K562 (cell line): ENCODE results near the gene KCNIP2. TPM values are rescaled to one million over a fixed set of nuclear protein-coding genes. Genes with fewer than 3 reads are reported as not detected.

ENCODE experiments used
- ATAC-seq: fragments of 200-7000 bp; cut with Tn5 transposase; 3 replicates; pipeline ENCODE4 v1.9.1; 2020; ENCODE audit warnings: moderate library complexity
- BruUV-seq: library from RNA; stranded (reverse); fragments of 400-500 nt; replicated peaks from 2 replicates; lab custom pipeline; 2021; lab: Mats Ljungman, UMichigan
- CTCF ChIA-PET: fragments of 300-600 bp; formaldehyde crosslinking; extraction: SDS; loops from one replicate; lab custom pipeline; 2021; ENCODE audit warnings: low intra/inter-chr PET ratio; lab: Yijun Ruan, JAX
- POLR2A ChIA-PET: fragments of 300-600, 350-650 bp; sonication (Branson Sonifier 250); formaldehyde crosslinking; extraction: SDS; loops from one replicate; lab custom pipeline; 2021; ENCODE audit warnings: antibody characterized with exemption, inconsistent platforms; lab: Yijun Ruan, JAX
- DNase-seq, 4 experiments: peaks; one replicate each; pipeline versions ENCODE4 v3.0.0 to v3.0.0-alpha.2; 2011 to 2018; ENCODE audit warnings: low spot score in 3 of 4, mixed read lengths in 3 of 4; ENCODE audit errors: extremely low read depth in 1 of 4
- FAIRE-seq: peaks from 2 replicates; lab custom pipeline; 2011; peaks lifted over from hg19 to GRCh38; lab: Jason Lieb, UNC
- H2AFZ ChIP-seq: 2 replicates; pipeline ENCODE4 v1.6.0; 2011; ENCODE audit warnings: low read depth, low read length, control low read depth, inconsistent platforms
- H3K27ac ChIP-seq: fragments of 200-600 bp; 3 replicates; pipeline ENCODE4 v1.8.0; 2011; ENCODE audit warnings: low read depth, mild to moderate bottlenecking, control low read depth, inconsistent platforms, low read length, moderate library complexity, mixed read lengths; ENCODE audit errors: extremely low read depth
- H3K27me3 ChIP-seq, 2 experiments: fragments of 300-600 bp in 1 of 2; 2 replicates in 1 of 2; 3 replicates in 1 of 2; pipeline versions ENCODE4 v1.6.0 to v1.8.0; 2011; ENCODE audit warnings: inconsistent platforms in 2 of 2, low read length in 2 of 2, mild to moderate bottlenecking in 1 of 2, mixed read lengths in 1 of 2, moderate library complexity in 1 of 2; ENCODE audit not compliant: control insufficient read depth in 2 of 2, insufficient read depth in 2 of 2
- H3K36me3 ChIP-seq: fragments of 300-600 bp; 3 replicates; pipeline ENCODE4 v1.8.0; 2011; ENCODE audit warnings: mild to moderate bottlenecking, low read length, inconsistent platforms; ENCODE audit not compliant: control insufficient read depth, insufficient read depth
- H3K4me1 ChIP-seq, 2 experiments: fragments of 200-600 bp in 1 of 2; replicated peaks in 1 of 2; 2 replicates in 1 of 2; 3 replicates in 1 of 2; pipeline versions ENCODE4 v1.5.1 to v1.8.0; 2011; ENCODE audit warnings: inconsistent platforms in 2 of 2, low read length in 2 of 2, mild to moderate bottlenecking in 1 of 2, mixed read lengths in 1 of 2, moderate library complexity in 1 of 2; ENCODE audit not compliant: control insufficient read depth in 2 of 2, insufficient read depth in 2 of 2
- H3K4me2 ChIP-seq: 2 replicates; pipeline ENCODE4 v1.6.1; 2011; ENCODE audit warnings: low read length, control low read depth, inconsistent platforms, mixed read lengths; ENCODE audit not compliant: insufficient read depth
- H3K4me3 ChIP-seq: fragments of 200-600 bp; sonication (generic), shearing (Covaris generic); 2 replicates; pipeline ENCODE4 v1.5.1; 2016; ENCODE audit warnings: control low read depth, inconsistent platforms
- H3K79me2 ChIP-seq: fragments of 200-600 bp; 3 replicates; pipeline ENCODE4 v1.8.0; 2011; ENCODE audit warnings: low read length, inconsistent platforms; ENCODE audit not compliant: control insufficient read depth, insufficient read depth
- H3K9ac ChIP-seq, 2 experiments: 2 replicates each; pipeline versions ENCODE4 v1.6.0 to v1.6.1; 2011; ENCODE audit warnings: low read depth in 2 of 2, low read length in 2 of 2, control low read depth in 1 of 2, inconsistent platforms in 1 of 2, mild to moderate bottlenecking in 1 of 2, mixed read lengths in 1 of 2; ENCODE audit not compliant: insufficient read depth in 1 of 2
- H3K9me1 ChIP-seq: one replicate; pipeline ENCODE4 v1.6.0; 2011; ENCODE audit warnings: inconsistent platforms, mild to moderate bottlenecking, low read length, moderate library complexity; ENCODE audit not compliant: control insufficient read depth, insufficient read depth
- H3K9me3 ChIP-seq: replicated peaks from 2 replicates; pipeline ENCODE4 v1.5.1; 2011; ENCODE audit warnings: low read depth, low read length, inconsistent platforms; ENCODE audit not compliant: control insufficient read depth, insufficient read depth
- H4K20me1 ChIP-seq: replicated peaks from 2 replicates; pipeline ENCODE4 v1.6.1; 2011; ENCODE audit warnings: low read length, inconsistent platforms, mixed read lengths; ENCODE audit not compliant: control insufficient read depth, insufficient read depth
- CBFB ChIP-seq: sonication (generic); formaldehyde crosslinking; IDR thresholded peaks from 2 replicates; pipeline ENCODE4 v1.4.0; 2020; ENCODE audit warnings: mild to moderate bottlenecking, missing genetic modification reagents
- RAD51 ChIP-seq: fragments of 450-650 bp; IDR thresholded peaks from 2 replicates; pipeline ENCODE4 v1.7.1; 2016; ENCODE audit warnings: low read depth, mild to moderate bottlenecking, borderline replicate concordance
- RBFOX2 ChIP-seq: fragments of 200-400 bp; formaldehyde crosslinking; IDR thresholded peaks from 2 replicates; pipeline ENCODE4 v1.6.1; 2017; ENCODE audit warnings: low read depth, mild to moderate bottlenecking, low read length, moderate library complexity
- SNRNP70 ChIP-seq: fragments of 200-400 bp; formaldehyde crosslinking; optimal IDR thresholded peaks from 2 replicates; pipeline ENCODE3; 2017; ENCODE audit warnings: low read depth, low read length
- STAT5A ChIP-seq: IDR thresholded peaks from 2 replicates; pipeline ENCODE4 v1.6.1; 2012; ENCODE audit warnings: low read length, inconsistent platforms, borderline replicate concordance
- WGBS: fragments of 100-300 bp; shearing (Covaris generic); methylation state at CpG from one replicate; pipeline ENCODE4 v1.1.6; 2016; ENCODE audit warnings: low coverage, mixed read lengths; ENCODE audit not compliant: insufficient coverage; ENCODE audit errors: missing lambda C conversion rate; 5-methylcytosine and 5-hydroxymethylcytosine counted together
- in situ Hi-C: fragments of 300-500 bp; cut with MboI; formaldehyde crosslinking; loops from 4 replicates; pipeline ENCODE4 v1.15.0; 2018; ENCODE audit warnings: inconsistent platforms, mixed read lengths
- intact Hi-C: fragments of 100-400 bp; cut with micrococcal nuclease; formaldehyde crosslinking; loops from 2 replicates; pipeline ENCODE4 v1.14.2; 2022
- polyA plus RNA-seq, 8 experiments: library from polyadenylated mRNA; depleted of rRNA in 4 of 8; stranded (reverse) in 5 of 8; unstranded in 3 of 8; fragments of >200 nt; fragmentation: Nextera tagmentation in 2 of 8; fragmentation: Illumina TruSeq in 1 of 8; extraction: Ambion mirVana in 2 of 8; extraction: Trizol in 1 of 8; gene quantifications; 2 replicates each; pipeline versions ENCODE4 v1.2.1 to v1.2.3, GENCODE V29; 2011 to 2014; ENCODE audit warnings: inconsistent platforms in 1 of 8, missing spikeins in 1 of 8
- total RNA-seq, 7 experiments: library from RNA; depleted of rRNA in 6 of 7; stranded (reverse); fragments of >200 nt in 6 of 7; fragmentation: Illumina TruSeq in 2 of 7; extraction: Trizol in 2 of 7; gene quantifications; 2 replicates each; pipeline versions ENCODE4 v1.2.1 to v1.2.3, GENCODE V29; 2011 to 2021; ENCODE audit warnings: low replicate concordance in 1 of 7
- TF ChIP-seq, protein P1 (sequence below): sonication (generic); formaldehyde crosslinking; IDR thresholded peaks from 2 replicates; pipeline ENCODE4 v1.8.0; 2023; ENCODE audit warnings: missing genetic modification reagents, mild to moderate bottlenecking, borderline replicate concordance
- TF ChIP-seq, protein P2 (sequence below): sonication (generic); formaldehyde crosslinking; IDR thresholded peaks from 2 replicates; pipeline ENCODE4 v1.4.0; 2020; ENCODE audit warnings: mild to moderate bottlenecking, missing genetic modification reagents
- TF ChIP-seq, protein P3 (sequence below): fragments of 450-650 bp; IDR thresholded peaks from 2 replicates; pipeline ENCODE4 v1.6.1; 2018; ENCODE audit not compliant: partially characterized antibody

KCNIP2 gene
- total and polyA plus RNA-seq, 9 of the 15 experiments (the other 6 are each of a cell fraction or from before 2014, with no cell fraction given), result 2.5 to 7.6 (median 4.1) TPM

DNA sequence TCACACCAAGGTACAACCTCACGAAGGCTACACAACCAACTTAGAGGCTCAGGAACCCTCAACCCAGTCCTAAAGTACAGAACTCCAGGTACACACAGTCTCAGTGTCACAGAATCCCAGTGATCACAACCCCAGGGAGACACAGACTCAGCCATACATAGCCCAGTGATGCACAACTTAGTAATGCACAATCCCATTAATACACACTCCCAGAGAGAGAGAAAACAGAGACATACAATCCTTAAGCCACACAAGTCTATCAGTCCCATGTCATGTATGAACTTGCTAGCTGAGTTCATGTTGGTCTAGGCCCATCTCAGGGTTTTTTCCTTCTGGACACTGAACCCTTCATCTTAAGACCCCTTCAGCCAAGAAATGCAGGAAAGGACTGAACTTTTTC lies 4.6 kb downstream of the KCNIP2 start:
- peak in 3 of 4 experiments; percentile 0 for DNase-seq
- no TSS peak for BruUV-seq
- Histone ChIP-seq H3K9ac (no peak overlapping the region), H3K27ac (no peak overlapping the region), H3K4me1 (peaks cover 9 to 29% of the 10 kb centered on the region in 2 experiments; a peak in 4 of 5 replicates), H4K20me1 (0 out of 2 replicates have a peak, but pooled peaks cover 5% of the 10 kb centered on the region), H3K79me2 (no peaks in the 10 kb centered on the region), H2AFZ (no peak overlapping the region), H3K36me3 (peaks cover 4% of the 10 kb centered on the region; the same call in 1 of the 3 replicates), H3K9me1 (no peaks in the 10 kb centered on the region), H3K9me3 (no peaks in the 10 kb centered on the region), H3K27me3 (no peaks in the 10 kb centered on the region), H3K4me2 (no peak overlapping the region), H3K4me3 (no peak overlapping the region)
- ChIA-PET POLR2A (interaction anchor here (0.6 to 2.1 kb wide), 2 partner anchors 26 to 191 kb away, joined by 3 to 6 read pairs; no protein-coding TSS in a partner anchor), CTCF (interaction anchor here (2.5 kb wide), 1 partner anchor 234 kb away, joined by 29 read pairs; no protein-coding TSS in a partner anchor)
- WGBS, result 67% methylated on average over 1 of the region's 1 CpG
- in situ Hi-C loops (loop anchor here (5.0 to 25.0 kb wide), 5 partner anchors 203 to 773 kb away; partner anchors contain the start of genes ACTR1A, CUEDC2 and SUFU), intact Hi-C loops (no loop called here)
- no peak for ATAC-seq
- no peak for FAIRE-seq
- no peak for TF ChIP-seq RAD51
- TF ChIP-seq, protein P1, sequence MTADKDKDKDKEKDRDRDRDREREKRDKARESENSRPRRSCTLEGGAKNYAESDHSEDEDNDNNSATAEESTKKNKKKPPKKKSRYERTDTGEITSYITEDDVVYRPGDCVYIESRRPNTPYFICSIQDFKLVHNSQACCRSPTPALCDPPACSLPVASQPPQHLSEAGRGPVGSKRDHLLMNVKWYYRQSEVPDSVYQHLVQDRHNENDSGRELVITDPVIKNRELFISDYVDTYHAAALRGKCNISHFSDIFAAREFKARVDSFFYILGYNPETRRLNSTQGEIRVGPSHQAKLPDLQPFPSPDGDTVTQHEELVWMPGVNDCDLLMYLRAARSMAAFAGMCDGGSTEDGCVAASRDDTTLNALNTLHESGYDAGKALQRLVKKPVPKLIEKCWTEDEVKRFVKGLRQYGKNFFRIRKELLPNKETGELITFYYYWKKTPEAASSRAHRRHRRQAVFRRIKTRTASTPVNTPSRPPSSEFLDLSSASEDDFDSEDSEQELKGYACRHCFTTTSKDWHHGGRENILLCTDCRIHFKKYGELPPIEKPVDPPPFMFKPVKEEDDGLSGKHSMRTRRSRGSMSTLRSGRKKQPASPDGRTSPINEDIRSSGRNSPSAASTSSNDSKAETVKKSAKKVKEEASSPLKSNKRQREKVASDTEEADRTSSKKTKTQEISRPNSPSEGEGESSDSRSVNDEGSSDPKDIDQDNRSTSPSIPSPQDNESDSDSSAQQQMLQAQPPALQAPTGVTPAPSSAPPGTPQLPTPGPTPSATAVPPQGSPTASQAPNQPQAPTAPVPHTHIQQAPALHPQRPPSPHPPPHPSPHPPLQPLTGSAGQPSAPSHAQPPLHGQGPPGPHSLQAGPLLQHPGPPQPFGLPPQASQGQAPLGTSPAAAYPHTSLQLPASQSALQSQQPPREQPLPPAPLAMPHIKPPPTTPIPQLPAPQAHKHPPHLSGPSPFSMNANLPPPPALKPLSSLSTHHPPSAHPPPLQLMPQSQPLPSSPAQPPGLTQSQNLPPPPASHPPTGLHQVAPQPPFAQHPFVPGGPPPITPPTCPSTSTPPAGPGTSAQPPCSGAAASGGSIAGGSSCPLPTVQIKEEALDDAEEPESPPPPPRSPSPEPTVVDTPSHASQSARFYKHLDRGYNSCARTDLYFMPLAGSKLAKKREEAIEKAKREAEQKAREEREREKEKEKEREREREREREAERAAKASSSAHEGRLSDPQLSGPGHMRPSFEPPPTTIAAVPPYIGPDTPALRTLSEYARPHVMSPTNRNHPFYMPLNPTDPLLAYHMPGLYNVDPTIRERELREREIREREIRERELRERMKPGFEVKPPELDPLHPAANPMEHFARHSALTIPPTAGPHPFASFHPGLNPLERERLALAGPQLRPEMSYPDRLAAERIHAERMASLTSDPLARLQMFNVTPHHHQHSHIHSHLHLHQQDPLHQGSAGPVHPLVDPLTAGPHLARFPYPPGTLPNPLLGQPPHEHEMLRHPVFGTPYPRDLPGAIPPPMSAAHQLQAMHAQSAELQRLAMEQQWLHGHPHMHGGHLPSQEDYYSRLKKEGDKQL (CRISPR knock-in tag), result no peak
- TF ChIP-seq CBFB (CRISPR knock-in tag), result no peak
- TF ChIP-seq, protein P2, sequence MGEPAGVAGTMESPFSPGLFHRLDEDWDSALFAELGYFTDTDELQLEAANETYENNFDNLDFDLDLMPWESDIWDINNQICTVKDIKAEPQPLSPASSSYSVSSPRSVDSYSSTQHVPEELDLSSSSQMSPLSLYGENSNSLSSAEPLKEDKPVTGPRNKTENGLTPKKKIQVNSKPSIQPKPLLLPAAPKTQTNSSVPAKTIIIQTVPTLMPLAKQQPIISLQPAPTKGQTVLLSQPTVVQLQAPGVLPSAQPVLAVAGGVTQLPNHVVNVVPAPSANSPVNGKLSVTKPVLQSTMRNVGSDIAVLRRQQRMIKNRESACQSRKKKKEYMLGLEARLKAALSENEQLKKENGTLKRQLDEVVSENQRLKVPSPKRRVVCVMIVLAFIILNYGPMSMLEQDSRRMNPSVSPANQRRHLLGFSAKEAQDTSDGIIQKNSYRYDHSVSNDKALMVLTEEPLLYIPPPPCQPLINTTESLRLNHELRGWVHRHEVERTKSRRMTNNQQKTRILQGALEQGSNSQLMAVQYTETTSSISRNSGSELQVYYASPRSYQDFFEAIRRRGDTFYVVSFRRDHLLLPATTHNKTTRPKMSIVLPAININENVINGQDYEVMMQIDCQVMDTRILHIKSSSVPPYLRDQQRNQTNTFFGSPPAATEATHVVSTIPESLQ (CRISPR knock-in tag), result no peak
- TF ChIP-seq STAT5A, result no peak
- TF ChIP-seq, protein P3, sequence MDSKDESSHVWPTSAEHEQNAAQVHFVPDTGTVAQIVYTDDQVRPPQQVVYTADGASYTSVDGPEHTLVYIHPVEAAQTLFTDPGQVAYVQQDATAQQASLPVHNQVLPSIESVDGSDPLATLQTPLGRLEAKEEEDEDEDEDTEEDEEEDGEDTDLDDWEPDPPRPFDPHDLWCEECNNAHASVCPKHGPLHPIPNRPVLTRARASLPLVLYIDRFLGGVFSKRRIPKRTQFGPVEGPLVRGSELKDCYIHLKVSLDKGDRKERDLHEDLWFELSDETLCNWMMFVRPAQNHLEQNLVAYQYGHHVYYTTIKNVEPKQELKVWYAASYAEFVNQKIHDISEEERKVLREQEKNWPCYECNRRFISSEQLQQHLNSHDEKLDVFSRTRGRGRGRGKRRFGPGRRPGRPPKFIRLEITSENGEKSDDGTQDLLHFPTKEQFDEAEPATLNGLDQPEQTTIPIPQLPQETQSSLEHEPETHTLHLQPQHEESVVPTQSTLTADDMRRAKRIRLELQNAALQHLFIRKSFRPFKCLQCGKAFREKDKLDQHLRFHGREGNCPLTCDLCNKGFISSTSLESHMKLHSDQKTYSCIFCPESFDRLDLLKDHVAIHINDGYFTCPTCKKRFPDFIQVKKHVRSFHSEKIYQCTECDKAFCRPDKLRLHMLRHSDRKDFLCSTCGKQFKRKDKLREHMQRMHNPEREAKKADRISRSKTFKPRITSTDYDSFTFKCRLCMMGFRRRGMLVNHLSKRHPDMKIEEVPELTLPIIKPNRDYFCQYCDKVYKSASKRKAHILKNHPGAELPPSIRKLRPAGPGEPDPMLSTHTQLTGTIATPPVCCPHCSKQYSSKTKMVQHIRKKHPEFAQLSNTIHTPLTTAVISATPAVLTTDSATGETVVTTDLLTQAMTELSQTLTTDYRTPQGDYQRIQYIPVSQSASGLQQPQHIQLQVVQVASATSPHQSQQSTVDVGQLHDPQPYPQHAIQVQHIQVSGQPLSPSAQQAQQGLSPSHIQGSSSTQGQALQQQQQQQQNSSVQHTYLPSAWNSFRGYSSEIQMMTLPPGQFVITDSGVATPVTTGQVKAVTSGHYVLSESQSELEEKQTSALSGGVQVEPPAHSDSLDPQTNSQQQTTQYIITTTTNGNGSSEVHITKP, result no peak
- TF ChIP-seq RBFOX2, result no peak
- no peak for TF ChIP-seq SNRNP70
